HG03442 (cell line): ENCODE data around the gene TPCN2.
"Not testable (repeated sequence)": the region's sequence is repeated elsewhere in the genome, so short reads cannot be mapped to it uniquely, and the experiment has no call there.

Source experiments
- ATAC-seq: cut with Tn5 transposase; IDR thresholded peaks from one replicate; pipeline ENCODE4 v1.9.1; 2021; ENCODE audit warnings: mild to moderate bottlenecking, moderate library complexity; ENCODE audit not compliant: unreplicated experiment

TPCN2 gene

DNA sequence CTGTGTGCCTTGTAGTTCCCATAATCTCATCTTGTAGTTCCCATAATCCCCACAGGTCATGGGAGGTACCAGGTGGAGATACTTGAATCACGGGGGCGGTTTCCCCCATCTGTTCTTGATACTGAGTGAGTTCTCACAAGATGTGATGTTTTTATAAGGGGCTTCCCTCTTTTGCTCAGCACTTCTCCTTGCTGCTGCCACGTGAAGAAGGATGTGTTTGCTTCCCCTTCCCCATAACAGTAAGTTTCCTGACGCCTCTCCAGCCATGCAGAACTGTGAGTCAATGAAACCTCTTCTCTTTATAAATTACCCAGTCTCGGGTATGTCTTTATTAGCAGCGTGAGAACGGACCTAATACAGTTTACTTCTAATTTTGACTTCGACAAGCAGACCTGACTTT, 93.0 kb downstream of the TPCN2 start:
- no peak for ATAC-seq

DNA sequence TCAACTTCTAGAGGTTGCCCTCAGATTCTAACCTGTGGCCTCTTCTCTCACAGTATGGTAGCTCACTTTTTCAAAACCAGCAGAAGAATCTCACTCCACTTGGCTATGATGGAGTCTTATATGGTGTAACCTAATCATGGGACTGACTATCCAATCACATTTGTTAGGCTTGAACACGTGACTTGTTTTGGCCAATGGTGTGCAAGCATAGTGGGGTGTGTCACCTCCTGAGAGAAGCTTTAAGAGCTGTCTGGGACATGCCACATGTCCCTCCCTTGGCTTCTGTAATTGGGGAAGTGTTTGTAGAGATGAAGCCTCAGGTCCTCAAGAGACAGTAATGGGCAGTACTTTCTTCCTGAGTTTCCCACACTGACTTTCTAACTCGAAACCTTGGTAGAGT, 94.2 kb downstream of the TPCN2 start:
- no peak for ATAC-seq

DNA sequence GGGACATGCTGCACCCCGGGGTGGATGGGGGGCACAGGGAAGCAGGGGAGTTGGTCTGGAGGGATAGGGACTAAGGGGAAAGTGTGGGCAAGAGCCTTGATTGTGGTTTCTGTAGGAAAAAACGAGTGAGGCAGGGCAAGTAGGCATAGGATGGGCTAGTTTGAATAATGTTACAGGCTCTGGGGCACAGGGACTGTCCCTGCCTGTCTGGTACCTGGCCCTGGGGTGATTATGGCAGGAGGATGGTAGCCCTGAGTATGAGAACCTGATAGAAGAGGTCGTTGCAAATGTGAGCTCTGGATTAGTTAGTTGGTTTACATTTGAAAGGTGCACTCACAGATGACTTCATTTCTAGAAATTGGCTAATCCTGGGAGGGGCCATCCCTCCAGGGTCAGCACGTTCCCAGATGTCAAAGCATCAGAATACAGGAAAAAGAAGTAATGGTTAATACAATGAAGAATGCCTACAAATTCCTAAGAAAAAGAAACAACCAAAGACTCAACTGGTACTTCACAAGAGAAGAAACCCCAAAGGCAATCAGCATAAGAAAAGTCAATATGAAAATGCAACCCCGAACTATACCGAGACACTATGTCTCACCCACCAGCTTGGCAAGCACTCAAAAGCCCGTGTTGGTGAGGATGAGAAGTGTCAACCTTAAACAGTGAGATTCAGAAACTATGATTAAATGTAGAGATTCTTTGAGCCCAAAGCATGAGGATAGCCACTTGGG, 95.8 kb downstream of the TPCN2 start:
- ATAC-seq: no peak

DNA sequence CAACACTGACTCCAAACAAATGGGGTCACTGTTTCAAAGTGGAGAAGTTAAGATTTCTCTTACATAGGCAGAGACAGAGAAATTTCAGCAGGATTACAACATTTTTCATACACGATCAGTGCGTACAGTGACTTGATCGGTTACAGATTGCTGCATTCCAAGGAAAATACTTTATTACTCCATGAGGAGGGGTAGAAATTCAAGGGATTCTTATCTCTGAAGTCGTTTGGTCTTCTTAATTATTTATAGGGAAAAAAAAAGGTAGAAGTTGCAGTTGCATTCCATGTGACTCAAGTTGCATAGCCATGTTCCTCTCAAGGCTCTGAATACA, 96.3 kb downstream of the TPCN2 start:
- no peak for ATAC-seq

DNA sequence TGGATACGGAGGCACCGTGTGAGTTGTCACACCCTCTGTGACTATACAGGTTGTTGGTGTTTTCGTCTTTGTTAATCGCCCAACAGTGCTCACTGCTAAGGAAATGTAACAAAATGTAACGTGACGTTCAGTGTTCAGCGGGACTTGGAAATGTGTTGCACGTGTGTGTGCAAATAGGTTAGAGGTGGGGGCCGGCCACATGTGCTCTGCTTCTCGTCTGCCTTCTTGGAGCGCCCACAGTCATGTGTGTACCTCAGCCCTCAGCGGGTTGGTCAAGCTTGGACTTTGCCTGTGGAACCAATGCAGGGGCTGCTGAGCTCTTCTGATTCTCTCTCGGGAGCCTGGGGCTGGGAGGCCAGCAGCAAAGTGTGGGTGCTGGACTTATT, 99.6 kb downstream of the TPCN2 start:
- ATAC-seq: no peak

DNA sequence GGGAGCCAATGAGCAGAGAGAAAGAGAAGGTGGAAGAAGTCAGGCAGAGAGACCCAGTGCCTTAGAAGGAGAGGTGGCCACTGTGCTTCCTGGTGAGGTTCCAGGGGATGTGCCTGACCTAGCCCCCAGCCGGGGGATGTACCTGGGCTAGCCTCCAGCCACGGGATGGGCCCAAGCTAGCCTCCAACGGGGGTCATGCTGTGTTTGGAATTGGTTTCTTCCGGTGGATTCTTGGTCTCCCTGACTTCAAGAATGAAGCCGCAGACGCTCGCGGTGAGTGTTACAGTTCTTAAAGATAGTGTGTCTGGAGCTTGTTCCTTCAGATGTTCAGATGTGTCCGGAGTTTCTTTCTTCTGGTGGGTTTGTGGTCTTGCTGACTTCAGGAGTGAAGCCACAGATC, 100.1 kb downstream of the TPCN2 start:
- ATAC-seq: no peak

DNA sequence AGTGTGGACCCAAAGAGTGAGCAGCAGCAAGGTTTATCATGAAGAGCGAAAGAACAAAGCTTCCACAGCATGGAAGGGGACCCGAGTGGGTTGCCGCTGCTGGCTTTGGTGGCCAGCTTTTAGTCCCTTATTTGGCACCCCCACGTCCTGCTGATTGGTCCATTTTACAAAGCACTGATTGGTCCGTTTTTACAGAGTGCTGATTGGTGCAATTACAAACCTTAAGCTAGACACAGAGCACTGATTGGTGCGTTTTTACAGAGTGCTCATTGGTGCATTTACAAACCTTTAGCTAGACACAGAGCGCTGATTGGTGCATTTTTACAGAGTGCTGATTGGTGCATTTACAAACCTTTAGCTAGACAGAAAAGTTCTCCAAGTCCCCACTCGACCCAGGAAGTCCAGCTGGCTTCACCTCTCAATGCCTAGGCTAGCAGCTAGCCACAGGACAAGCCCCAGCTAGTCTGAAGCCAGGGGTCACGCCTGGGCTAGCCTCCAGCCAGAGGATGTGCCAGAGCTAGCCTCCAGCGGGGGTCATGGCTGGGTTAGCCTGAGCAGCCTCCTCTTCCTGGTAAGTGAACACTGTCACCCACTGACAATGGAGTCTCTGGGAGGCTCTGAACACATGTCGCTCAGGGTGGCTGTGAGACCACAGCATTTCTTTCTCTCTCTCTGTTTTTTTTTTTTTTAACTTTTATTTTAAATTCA, 100.8 kb downstream of the TPCN2 start:
- not testable (repeated sequence) for ATAC-seq

DNA sequence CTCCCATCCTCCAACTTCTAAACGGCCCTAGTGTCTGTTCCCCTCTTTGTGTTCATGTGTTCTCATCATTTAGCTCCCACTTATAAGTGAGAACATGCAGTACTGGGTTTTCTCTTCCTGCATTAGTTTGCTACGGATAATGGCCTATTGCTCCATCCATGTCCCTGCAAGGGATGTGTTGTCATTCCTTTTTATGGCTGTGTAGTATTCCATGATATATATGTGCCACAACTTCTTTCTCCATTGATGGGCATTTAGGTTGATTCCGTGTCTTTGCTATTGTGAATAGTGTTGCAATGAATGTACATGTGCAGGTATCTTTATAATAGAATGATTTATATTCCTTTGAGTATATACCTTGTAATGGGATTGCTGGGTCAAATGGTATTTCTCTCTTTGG, 101.4 kb downstream of the TPCN2 start:
- no peak for ATAC-seq

DNA sequence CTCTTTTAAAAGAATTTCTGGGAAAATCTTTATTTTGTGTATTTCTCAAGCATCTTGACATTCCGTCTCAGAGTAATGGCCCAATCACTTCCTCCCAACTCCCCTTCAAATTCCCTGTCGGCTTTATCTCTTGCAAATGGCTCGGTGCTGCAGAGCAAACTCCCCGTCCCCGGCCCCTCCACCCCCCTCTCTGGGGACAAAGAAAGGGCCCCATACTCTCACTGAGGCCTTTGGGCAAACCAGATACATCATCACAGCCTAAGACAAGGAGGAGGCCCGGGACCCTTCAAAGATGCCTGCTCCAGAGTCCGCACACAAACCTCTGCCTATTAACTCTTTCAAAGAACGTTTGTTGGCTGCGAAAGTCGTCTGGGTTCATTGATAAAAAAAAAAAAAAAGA, 103.1 kb downstream of the TPCN2 start:
- no peak for ATAC-seq

DNA sequence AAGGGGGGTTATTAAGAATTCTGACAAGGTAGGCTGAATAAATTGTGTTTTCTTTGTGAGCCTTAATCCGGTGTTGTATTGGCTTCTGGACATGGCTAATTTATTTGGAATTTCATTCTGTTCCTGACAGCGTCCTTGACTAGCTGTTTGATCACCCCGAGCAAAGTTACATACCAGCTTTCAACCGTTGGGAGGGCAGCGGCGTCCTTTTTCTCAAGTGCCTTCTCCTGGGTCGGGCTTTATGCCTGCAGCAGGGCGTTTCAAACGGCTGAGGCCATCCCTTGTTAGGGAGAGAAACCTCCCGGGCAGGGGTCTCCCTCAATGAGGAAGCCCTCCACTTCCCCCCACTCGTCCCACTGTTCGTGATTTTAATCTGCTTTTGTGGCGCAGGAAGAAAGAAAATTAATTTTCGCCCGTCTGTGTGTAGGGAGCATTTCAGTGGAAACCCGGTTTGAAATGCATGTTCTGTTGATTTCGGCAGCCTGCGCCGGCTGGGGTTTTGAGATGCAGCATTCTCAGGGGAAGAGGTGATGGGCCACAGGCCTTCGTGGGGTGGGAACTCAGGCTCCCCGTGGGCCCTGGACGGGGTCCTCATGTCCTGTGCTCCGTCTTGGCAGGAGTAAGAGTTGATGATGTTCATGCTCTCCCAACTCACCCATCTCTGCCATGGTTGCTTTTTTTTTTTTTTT, 104.1 kb downstream of the TPCN2 start:
- ATAC-seq: no peak

DNA sequence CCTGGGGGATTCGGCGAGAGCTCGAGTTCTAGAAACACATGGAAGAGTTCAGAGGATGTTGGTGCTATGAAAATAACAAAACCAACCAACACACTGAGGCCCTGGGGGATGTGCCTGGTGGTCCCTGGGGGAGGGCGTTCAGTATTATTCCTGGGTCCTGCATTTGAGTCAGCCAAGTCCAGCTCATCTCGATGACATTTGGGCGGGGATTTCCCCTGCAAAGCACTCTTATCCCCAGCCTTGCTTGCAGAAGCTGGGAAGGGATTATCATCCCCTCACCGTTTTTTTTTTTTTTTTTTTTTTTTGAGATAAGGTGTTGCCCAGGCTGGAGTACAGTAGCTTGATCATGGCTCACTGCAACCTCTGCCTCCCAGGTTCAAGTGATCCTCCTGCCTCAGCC, 104.9 kb downstream of the TPCN2 start:
- no peak for ATAC-seq

DNA sequence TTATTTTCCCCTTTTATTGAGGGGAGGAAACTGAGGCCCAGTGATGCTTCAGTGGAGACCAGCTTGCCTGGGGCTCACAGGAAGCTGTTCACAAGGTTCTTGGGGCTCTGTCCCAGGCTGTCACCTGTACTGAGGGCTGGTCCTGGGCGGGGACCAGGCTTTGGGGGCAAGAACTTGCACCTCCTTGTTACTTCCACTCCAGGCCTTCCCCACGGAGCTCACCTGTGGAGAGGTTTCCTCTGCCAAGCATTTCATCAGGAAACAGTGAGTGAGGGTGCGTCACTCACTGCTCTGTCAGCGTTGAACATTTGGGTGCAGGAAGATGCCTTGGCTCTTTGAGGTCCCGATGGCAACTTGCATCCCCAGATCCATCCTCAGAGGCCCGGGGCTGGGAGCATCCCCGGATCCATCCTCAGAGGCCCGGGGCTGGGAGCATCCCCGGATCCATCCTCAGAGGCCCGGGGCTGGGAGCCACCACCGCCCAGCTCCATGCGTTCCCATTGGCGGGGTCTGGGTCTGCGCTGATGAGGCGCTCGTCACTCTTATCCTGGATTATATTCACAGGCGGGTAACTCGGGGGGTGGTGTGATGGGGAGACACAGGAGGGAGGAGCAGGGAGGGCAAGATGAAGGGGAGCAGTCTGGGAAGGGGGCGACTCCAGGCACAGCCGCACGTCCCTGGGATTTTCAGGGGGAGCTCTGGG, 105.6 kb downstream of the TPCN2 start:
- ATAC-seq: no peak

DNA sequence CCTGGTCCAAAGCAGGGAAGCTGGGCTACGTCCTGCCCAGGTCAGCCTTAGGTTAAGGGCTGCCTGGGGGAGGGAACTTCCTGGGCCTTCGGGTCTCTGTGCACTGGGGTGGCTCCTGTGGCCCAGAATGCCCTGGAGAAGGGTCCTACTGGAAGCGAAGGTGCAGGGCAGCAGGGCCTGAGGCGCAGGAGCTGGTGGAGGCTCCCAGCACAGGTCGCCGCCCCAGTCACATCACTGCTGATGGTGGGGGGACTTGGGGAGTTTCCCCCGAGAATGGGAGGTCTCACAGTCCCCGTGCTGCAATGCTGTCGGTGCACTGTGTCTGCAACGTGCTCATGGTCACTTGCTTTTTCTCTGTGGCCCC, 106.2 kb downstream of the TPCN2 start:
- ATAC-seq: no peak

DNA sequence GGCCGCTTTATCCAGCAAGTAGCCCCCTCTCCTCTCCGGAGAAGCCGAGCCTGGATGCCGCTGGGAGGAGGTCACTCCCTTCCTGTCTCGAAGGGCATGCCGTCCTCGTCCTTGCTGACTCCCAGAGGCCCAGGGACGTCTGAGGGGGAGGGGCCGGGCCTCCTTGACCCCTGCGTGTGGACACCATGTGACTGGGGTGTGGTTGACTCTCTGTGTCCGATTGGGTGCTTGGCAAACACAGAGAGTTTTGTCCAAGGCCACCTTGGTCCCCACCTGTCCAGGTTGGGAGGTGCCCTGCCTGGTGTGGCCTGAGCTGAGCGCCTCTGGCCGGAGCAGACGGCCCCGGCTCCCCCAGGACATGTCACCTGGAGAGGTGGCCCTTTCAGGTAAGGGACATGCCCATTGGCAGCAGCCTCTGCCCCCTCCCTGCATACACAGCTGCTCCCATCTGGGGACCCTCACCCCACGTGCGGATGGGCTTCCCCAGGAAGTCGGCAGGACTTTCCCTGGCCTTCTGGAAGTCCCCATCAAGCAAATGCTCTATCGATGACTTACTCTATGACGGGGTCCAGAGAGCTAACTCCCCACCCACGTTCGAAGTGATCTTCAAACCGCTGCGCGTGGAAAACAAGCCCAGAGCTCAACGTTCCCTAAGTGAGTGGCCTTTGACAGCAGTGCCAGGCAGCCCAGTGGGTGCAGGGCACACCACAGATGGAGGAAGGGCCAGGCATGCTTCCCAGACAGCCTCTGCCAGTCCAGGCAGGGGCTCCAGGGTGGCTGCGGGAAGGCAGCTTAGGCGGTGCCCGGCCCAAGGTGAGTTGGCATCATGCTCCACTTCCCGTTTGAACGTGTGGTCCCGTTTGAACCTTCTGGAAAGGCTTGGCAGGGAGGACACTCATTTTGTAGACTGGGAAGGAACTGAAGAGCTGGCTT, 106.8 kb downstream of the TPCN2 start, which contains the start of gene SMIM38:
Gene SMIM38 (plus strand): TSS at position 634 of the 933 bp plus-strand sequence. CDS start 1,912 bp downstream, outside the sequence.
- ATAC-seq: no peak

DNA sequence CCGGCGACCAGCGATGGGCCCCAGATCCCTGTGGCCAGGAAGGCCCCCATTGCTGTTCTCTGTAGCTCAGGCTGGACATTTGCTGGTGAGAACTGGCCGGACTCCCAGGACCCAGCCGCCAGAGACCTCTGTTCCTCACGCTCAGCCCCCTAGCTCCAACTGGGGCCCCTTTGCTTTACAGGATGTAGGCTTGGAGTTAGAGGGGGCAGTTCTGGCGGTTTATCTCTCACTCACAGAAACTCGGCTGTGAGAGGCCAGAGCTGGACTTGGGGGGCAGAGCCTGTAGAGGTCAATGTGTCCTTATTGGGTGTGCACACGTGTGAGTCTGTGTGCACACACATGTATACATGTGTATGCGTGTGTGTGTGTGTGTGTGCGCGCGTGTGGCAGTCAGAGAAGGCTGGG, 107.5 kb downstream of the TPCN2 start:
- ATAC-seq: no peak

DNA sequence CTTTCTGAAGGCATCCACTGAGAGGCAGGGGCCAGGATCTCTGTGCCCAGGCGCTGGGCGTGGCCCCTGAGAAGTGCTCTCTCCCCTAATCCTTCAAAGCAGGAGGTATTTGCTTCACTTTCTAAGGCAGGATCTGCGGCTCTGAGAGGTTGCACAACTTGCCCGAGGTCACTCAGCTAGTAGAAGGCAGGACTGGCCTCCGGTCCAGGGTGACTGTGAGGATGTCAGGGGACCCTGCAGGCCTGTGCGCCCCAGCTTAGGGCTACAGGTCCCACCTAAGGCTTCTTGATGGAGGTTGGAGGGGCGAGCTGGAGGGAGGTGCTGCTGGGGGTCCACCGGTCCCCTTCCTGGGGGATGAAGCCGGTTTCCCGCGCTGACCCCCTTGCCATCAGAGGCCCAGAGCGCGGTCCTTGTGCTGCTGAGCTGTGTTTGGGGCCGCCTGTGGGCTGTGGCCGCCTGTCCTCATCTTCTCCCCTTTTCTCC, 108.0 kb downstream of the TPCN2 start:
- ATAC-seq: no peak

DNA sequence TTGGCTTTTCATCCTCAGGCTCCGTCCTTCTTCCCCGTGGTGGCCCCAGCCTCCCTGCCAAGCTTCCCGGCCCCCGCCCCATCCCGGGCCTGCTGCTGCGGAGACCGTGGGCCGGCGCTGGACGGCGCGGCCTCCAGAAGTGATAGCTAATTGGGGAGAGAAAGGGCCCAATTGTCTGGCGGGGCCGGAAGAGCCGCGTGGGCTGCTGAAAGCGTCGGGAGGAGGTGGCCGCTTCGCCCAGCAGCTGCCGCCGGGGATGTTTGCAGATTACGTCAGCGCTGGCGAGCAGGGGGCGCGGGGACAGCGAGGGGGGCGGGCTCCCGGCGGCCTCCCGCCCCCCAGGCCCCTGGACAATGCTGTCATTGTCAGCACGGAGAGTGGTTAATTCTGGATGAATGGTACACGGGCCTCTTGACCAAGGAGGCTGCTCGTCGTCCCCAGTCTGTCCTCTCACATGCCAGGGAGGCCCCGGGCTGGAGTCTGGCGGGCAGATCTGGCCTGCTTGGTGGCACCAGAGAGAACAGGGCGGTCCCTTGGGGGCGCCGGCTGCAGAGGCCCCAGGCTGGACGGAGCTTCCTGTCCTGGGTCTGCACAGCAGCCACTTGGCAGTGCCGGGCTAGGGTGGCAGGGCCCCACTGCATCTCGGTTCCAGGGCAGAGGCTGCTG, 108.6 kb downstream of the TPCN2 start:
- ATAC-seq: no peak

DNA sequence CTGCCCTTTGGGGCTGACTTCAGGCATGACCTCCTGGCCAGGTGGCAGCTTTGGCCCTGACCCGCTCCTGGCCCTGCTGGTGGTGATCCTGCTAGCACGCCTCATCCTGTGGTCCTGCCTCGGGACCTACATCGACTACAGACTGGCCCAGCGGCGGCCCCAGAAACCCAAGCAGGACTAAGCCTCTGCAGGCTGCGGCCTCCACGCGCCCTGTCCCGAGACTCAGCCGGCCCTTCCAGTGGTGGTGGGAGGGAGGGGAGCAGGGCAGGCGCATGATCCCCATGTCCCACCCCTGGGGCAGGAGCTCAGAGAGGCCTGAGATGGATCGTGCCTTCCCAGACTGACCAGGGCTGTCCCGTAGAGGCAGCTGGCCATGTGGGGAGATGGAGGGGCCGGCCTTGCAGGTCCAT, 109.1 kb downstream of the TPCN2 start:
- no peak for ATAC-seq

DNA sequence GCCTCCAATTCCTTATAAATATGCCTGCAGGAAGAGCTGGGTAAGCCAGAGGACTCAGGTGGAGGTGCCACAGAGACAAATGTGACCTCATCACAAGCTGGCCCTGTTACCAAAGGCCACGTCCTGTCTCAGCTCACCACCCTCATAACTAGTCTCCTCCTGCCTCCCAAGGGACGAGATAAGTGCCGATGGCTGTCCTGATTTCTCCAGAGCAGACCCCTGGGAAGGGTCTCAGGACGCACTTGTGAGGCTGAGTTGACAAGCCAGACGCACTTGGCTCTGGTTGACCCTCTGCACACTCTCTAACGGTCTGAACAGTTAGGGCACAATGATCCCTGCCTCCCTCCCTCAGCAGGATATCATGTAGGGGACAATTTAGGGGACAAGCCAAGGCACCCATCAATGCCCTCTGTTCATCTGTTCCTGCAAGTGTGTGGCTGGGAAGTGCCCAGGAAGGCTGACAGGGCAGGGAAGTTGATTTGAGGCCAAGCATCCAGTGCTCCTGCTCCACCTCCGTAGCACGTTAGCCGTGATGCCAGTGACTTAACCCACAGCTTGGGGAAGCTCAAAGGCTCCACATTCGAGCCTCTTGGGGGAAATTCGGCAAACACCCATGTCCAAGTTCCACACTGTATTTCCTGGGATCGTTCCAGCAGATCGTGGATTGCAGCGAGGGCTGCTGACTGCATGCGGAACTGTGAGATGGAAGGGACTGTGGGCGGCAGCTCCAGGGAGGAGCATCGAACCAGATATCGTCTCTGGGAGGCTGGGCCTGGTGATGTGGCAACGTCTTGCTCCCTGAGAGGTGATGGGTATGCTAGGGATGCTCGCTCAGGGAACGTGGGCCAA, 109.8 kb downstream of the TPCN2 start:
- no peak for ATAC-seq
